GM18502 (cell line): ENCODE results near the gene CCDC170.

Experiments
- ATAC-seq: cut with Tn5 transposase; IDR thresholded peaks from one replicate; pipeline ENCODE4 v1.9.1; 2021; ENCODE audit warnings: mild to moderate bottlenecking; ENCODE audit not compliant: unreplicated experiment, poor library complexity

CCDC170 gene

GRCh38 chr6:151639750-151640149 lies 145.9 kb downstream of the CCDC170 start:
- ATAC-seq = no peak

GRCh38 chr6:151641028-151641427 lies 147.2 kb downstream of the CCDC170 start:
- no peak for ATAC-seq

GRCh38 chr6:151647976-151648639 lies 154.3 kb downstream of the CCDC170 start:
- ATAC-seq = no peak

- ATAC-seq = no peak
Observed at GRCh38 chr6:151649835-151650234, 156.0 kb downstream of the CCDC170 start.

GRCh38 chr6:151651639-151652038 lies 157.8 kb downstream of the CCDC170 start:
- ATAC-seq = no peak

- ATAC-seq = no peak
Observed at GRCh38 chr6:151652325-151652724, 158.5 kb downstream of the CCDC170 start.

GRCh38 chr6:151655099-151655498 lies 161.3 kb downstream of the CCDC170 start:
- no peak for ATAC-seq

GRCh38 chr6:151656392-151656791 lies 162.6 kb downstream of the CCDC170 start:
- no peak for ATAC-seq

- no peak for ATAC-seq
Observed at GRCh38 chr6:151658091-151658490, 164.3 kb downstream of the CCDC170 start.

GRCh38 chr6:151659212-151659611 lies 165.4 kb downstream of the CCDC170 start:
- no peak for ATAC-seq

- no peak for ATAC-seq
Observed at GRCh38 chr6:151661509-151661908, 167.7 kb downstream of the CCDC170 start.

GRCh38 chr6:151661928-151662327 lies 168.1 kb downstream of the CCDC170 start:
- ATAC-seq = no peak

GRCh38 chr6:151663559-151663958 lies 169.7 kb downstream of the CCDC170 start:
- no peak for ATAC-seq

GRCh38 chr6:151664390-151664789 lies 170.6 kb downstream of the CCDC170 start:
- ATAC-seq = no peak

- no peak for ATAC-seq
Observed at GRCh38 chr6:151665329-151665728, 171.5 kb downstream of the CCDC170 start.

GRCh38 chr6:151666526-151666925 lies 172.7 kb downstream of the CCDC170 start:
- no peak for ATAC-seq

- no peak for ATAC-seq
Observed at GRCh38 chr6:151669208-151669560, 175.4 kb downstream of the CCDC170 start.

- no peak for ATAC-seq
Observed at GRCh38 chr6:151670116-151670515, 176.3 kb downstream of the CCDC170 start.
